NCI-H2029 treated with DMSO at 0.1 percent for 48 hours (cell line): Measurements from ENCODE around the gene CELF2.

ENCODE experiments used
- DNase-seq: peaks from one replicate; lab custom pipeline; 2025; lab: John Stamatoyannopoulos, UW

Gene CELF2

GRCh38 chr10:11023009-11023953 lies 5.6 kb downstream of the CELF2 start:
- DNase-seq, result no peak

GRCh38 chr10:11024596-11024995 lies 6.9 kb downstream of the CELF2 start:
- no peak for DNase-seq

GRCh38 chr10:11025978-11026377 lies 8.3 kb downstream of the CELF2 start:
- no peak for DNase-seq

GRCh38 chr10:11026773-11027172 lies 9.1 kb downstream of the CELF2 start:
- DNase-seq, result no peak

DNA sequence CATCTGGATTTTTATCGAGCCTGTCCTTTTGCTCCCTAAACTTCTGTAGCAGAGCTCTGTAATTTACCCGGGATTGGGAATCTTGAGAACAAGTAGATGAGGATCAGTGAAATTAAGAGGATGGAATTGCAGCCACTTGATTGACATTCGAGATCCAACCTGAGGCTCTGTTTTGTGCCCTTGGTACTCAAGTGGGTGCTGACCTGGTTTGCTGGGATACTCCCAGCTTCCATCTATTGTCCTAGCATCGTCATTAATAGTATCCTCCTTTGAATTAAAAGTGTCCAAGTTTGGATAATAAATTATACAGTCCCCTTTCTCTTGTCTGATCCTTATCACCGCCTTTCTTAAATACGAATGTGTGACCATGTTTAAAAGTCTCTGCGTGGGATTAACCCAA lies 17.1 kb downstream of the CELF2 start:
- no peak for DNase-seq

- DNase-seq, result no peak
These were observed 17.8 kb downstream of the CELF2 start for GRCh38 chr10:11035301-11035991.

- DNase-seq, result no peak
These were observed 18.8 kb downstream of the CELF2 start for GRCh38 chr10:11036424-11037011.

GRCh38 chr10:11037991-11038390 lies 20.3 kb downstream of the CELF2 start:
- DNase-seq, result no peak

DNA sequence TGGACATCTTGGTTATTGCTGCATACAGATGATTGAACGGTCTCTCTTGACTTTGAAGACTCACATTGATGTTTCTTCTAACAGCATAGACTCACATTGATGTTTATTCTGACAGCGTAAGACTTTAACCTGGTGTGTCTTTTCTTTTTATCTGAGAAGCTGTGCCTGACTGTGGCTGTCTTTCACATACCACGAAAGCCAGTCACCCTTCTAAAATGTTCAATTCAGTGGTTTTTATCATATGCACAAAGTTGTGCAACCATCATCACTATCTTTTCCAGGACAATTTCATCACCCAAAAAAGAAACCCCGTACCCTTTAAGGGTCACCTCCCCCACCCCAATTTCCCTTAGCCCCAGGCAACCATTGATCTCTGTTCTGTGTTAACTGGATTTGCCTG lies 24.7 kb downstream of the CELF2 start:
- no peak for DNase-seq

DNA sequence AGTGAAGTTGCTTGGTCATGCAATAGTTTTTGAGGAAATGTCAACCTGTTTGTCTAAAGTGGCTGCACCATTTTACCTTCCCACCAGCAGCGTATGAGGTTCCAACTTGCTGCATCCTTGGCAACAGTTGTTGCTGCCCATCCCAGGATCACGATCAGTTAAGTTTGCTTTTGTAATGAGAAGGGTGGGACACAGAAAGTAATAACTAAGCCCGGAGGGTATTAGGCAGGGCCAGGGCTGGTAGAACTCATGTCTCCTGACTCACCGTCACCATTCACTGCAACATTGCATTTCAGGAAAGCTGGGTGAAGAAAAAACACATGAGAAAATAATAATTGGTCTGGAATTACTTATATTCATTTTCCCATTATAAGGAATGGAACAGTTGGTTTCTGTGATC lies 25.4 kb downstream of the CELF2 start:
- no peak for DNase-seq

DNA sequence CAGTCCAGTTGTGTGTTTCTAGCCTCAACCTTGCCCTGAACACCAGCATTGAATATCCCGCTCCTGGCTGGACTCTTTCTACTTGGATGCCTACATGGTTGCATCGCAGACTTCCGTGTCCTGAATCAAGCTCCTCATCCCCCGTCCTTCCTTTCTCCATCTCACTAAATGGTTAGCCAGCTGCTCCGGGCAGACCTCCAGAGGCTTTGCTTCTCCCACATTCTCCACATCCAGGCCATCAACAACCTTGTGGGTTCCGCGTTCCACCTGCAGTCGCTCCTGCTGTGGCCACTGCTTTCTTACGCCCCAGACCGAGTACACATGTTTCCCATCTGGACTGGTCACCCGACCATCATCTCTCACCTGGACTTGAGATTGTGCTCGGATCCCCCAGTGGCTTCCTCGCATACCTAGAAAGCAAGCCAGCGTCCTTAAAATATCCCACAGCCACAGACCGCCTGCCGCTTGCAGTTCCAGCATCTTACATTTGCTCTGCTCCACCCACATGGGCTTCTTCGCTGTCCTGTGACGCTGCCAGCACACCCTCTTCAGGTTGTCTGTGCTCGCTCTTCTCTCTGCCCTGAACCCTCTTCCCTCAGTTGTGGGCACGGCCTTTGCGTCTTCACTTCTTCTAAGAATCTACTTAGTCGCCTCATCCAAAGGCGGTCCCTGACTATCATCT lies 25.9 kb downstream of the CELF2 start:
- DNase-seq, result no peak

DNA sequence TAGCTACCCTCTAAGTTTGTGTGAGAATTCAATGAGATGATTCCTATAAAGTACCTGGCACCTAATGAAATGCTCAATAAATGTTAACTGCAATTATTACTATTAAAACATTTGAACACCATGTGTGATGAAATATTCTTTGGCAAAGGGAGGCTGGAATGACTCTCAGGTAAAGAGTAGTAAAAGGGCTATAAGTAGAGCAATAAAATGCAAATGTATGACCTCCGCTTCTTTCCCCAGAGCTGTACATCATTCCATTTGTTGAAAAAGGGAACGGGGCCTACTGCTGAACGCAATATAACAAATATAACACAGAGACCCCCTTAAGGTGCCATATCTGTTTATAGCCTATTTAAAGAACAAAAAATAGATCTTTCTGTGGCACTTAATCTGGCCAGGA lies 27.8 kb downstream of the CELF2 start:
- DNase-seq, result no peak

DNA sequence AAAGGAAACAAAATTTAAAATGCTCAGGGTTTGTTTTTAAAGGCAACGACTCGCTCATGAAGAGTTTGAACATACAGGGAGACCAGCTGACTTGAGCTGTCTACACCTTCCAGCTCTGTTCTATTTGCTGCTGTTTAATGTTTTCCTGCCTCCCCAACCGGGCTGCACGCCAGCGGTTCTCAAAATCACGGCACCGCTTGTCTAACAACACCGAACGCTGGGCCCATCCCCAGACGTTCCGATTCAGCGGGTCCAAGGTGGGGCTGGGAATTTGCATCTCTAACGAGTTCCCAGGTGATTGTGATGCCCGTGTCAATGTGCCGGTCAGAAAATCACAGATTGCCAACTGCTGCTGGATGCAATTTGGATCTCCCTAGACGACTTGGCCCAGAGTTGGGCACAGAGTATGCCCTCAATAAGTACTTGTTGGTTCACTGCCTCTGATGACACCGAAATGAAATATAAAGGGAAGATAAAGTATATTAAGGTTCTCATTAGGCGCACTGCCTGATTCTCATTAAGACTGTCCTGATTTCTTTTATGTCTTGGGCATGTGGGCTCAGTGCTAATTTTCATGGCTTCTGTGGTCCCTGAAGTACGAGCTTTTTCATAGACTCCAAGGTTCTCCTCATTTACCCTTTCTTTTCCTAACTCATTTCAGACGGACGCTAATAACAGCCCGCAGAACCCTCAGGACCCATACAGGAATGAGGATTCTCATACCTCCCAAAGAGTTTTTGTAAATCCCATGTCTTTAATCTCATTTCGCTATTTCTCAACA lies 28.5 kb downstream of the CELF2 start:
- no peak for DNase-seq

DNA sequence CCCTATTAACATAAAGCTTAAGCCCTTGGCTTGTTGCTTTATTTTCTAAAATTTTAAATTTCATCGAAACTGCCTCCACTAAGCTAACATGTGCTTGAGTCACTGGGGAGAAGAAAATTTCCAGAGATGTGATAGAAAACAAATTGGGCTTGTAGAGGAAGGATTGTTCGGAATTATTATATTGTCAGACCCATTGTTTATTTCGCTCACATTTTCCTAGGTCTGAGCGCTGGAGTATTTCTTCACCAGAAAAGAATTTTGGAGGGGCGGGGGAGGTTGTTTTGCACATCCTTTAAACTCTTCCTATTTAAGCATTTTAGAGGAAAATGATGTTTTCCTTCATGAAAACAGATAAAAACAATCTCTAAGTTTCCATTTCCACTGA lies 29.1 kb downstream of the CELF2 start:
- DNase-seq, result no peak

GRCh38 chr10:11048707-11049278 lies 31.1 kb downstream of the CELF2 start:
- no peak for DNase-seq

DNA sequence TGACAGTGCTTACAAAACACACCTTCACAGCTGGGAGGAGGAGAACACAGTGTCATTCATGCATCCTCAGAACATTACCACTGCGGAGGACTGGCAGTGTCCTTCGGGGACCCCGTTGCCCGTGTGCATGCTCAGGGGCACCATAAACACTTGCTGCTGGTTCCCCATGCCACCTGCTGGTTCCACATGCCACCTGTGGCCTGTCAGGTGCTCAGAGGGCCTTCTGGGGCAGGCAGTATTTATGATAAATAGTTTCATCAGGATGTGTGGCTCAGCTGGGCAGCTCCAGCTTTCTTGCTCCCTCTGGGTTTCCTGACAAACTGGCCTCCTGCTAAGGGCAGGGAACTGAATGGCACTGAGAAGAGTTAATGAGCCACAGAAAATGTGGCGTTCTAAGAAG lies 32.1 kb downstream of the CELF2 start:
- DNase-seq, result no peak

GRCh38 chr10:11050301-11051287 lies 32.9 kb downstream of the CELF2 start:
- DNase-seq, result no peak

- no peak for DNase-seq
These were observed 39.3 kb downstream of the CELF2 start for GRCh38 chr10:11057018-11057417.

GRCh38 chr10:11057448-11057847 lies 39.8 kb downstream of the CELF2 start:
- DNase-seq, result no peak

DNA sequence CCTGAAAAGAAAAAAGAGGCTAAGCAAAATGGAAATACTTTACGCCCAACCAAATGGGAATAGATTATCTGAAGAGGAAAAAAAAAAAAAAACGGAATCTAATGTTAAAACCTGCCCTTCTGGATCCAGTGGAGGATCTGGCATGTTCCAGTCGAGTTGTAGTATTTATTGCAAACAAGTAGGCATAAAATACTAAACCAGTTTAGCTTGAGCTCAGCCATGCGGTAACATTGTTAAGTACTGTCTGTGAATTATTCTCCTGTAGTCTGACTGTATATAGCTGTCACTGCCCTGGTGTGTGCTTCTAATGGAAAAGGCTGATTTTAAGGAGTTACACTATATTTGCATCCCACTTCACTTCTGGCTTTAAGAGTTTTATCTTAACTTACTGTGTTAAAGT lies 40.3 kb downstream of the CELF2 start:
- no peak for DNase-seq
